Liver (tissue), 9 donors: ENCODE data around the gene ADGRF4. TPM values are rescaled to one million over a fixed set of nuclear protein-coding genes. Genes with fewer than 3 reads are reported as not detected.

Experiments used
- DNase-seq: peaks from one replicate; pipeline ENCODE4 v3.0.0-alpha.2; 2017; ENCODE audit warnings: low spot score
- H3K27ac ChIP-seq, 2 donors: one replicate each; pipeline ENCODE4 v1.7.0; 2013; ENCODE audit warnings: inconsistent platforms in 2 of 2, low read length in 2 of 2, control low read depth in 1 of 2, low read depth in 1 of 2, mild to moderate bottlenecking in 1 of 2
- H3K27me3 ChIP-seq, 4 donors: one replicate each; pipeline versions ENCODE4 v1.6.1 to v1.7.0; 2013; ENCODE audit warnings: low read length in 3 of 4, inconsistent platforms in 1 of 4, mild to moderate bottlenecking in 1 of 4, moderate library complexity in 1 of 4; ENCODE audit not compliant: control insufficient read depth in 4 of 4, insufficient read depth in 4 of 4
- H3K36me3 ChIP-seq, 4 donors: one replicate each; pipeline versions ENCODE4 v1.6.1 to v1.7.0; 2013; ENCODE audit warnings: low read length in 3 of 4, mild to moderate bottlenecking in 3 of 4, low read depth in 1 of 4, moderate library complexity in 1 of 4; ENCODE audit not compliant: control insufficient read depth in 4 of 4, insufficient read depth in 3 of 4
- H3K4me1 ChIP-seq, 4 donors: one replicate each; pipeline versions ENCODE4 v1.6.1 to v1.7.0; 2013; ENCODE audit warnings: low read length in 3 of 4, mild to moderate bottlenecking in 3 of 4, moderate library complexity in 1 of 4; ENCODE audit not compliant: control insufficient read depth in 4 of 4, insufficient read depth in 4 of 4
- H3K4me3 ChIP-seq, 3 donors: one replicate each; pipeline versions ENCODE4 v1.6.1 to v1.7.0; 2013; ENCODE audit warnings: low read length in 3 of 3, control low read depth in 1 of 3, low read depth in 1 of 3, mild to moderate bottlenecking in 1 of 3
- H3K9ac ChIP-seq, 2 donors: one replicate each; pipeline ENCODE4 v1.7.0; 2013; ENCODE audit warnings: low read length in 2 of 2, mild to moderate bottlenecking in 2 of 2, moderate library complexity in 2 of 2, control low read depth in 1 of 2, low read depth in 1 of 2
- H3K9me3 ChIP-seq, 4 donors: one replicate each; pipeline versions ENCODE4 v1.6.1 to v1.7.0; 2013; ENCODE audit warnings: low read length in 3 of 4; ENCODE audit not compliant: control insufficient read depth in 4 of 4
- ATF3 ChIP-seq: IDR thresholded peaks from 2 replicates; pipeline ENCODE4 v1.6.1; 2016; ENCODE audit warnings: antibody characterized with exemption
- EGR1 ChIP-seq, 2 donors: IDR thresholded peaks; 2 replicates each; pipeline ENCODE4 v1.6.1; 2016 to 2018; ENCODE audit warnings: antibody characterized with exemption in 2 of 2, low read depth in 2 of 2
- FOXA1 ChIP-seq: IDR thresholded peaks from 2 replicates; pipeline ENCODE4 v1.6.1; 2016; ENCODE audit warnings: antibody characterized with exemption
- FOXA2 ChIP-seq: IDR thresholded peaks from 2 replicates; pipeline ENCODE4 v1.6.1; 2016; ENCODE audit warnings: antibody characterized with exemption
- GABPA ChIP-seq, 2 donors: IDR thresholded peaks in 1 of 2; conservative IDR thresholded peaks in 1 of 2; 2 replicates each; pipeline ENCODE4 v1.6.1; 2016; ENCODE audit warnings: antibody characterized with exemption in 2 of 2, mild to moderate bottlenecking in 1 of 2, moderate library complexity in 1 of 2
- HNF4A ChIP-seq, 2 donors: conservative IDR thresholded peaks; 2 replicates each; pipeline ENCODE4 v1.6.1; 2016; ENCODE audit warnings: antibody characterized with exemption in 2 of 2, mild to moderate bottlenecking in 2 of 2
- HNF4G ChIP-seq: IDR thresholded peaks from 2 replicates; pipeline ENCODE4 v1.6.1; 2016; ENCODE audit warnings: antibody characterized with exemption
- JUND ChIP-seq, 2 donors: IDR thresholded peaks; 2 replicates each; pipeline ENCODE4 v1.6.1; 2016; ENCODE audit warnings: antibody characterized with exemption in 2 of 2
- MAX ChIP-seq: IDR thresholded peaks from 2 replicates; pipeline ENCODE4 v1.6.1; 2016; ENCODE audit warnings: antibody characterized with exemption
- NR2F2 ChIP-seq: IDR thresholded peaks from 2 replicates; pipeline ENCODE4 v1.6.1; 2016; ENCODE audit warnings: antibody characterized with exemption
- RAD21 ChIP-seq, 2 donors: IDR thresholded peaks; 2 replicates each; pipeline ENCODE4 v1.6.1; 2016; ENCODE audit warnings: antibody characterized with exemption in 2 of 2, mild to moderate bottlenecking in 2 of 2
- RXRA ChIP-seq, 2 donors: IDR thresholded peaks; 2 replicates each; pipeline ENCODE4 v1.6.1; 2017 to 2018; ENCODE audit warnings: antibody characterized with exemption in 2 of 2, mild to moderate bottlenecking in 1 of 2
- SP1 ChIP-seq: IDR thresholded peaks from 2 replicates; pipeline ENCODE4 v1.6.1; 2018; ENCODE audit warnings: antibody characterized with exemption, mild to moderate bottlenecking
- YY1 ChIP-seq: IDR thresholded peaks from 2 replicates; pipeline ENCODE4 v1.6.1; 2016; ENCODE audit warnings: antibody characterized with exemption, mild to moderate bottlenecking
- ZBTB33 ChIP-seq: IDR thresholded peaks from 2 replicates; pipeline ENCODE4 v1.6.1; 2016; ENCODE audit warnings: antibody characterized with exemption
- WGBS: extraction: QIAGEN DNeasy Blood & Tissue Kit; methylation state at CpG from one replicate; pipeline ENCODE4 v1.1.7; 2013; 5-methylcytosine and 5-hydroxymethylcytosine counted together
- polyA plus RNA-seq, 2 donors: library from polyadenylated mRNA; stranded (reverse) in 1 of 2; unstranded in 1 of 2; fragments of 200-250 nt in 1 of 2; fragments of >200 nt in 1 of 2; fragmentation: Nextera tagmentation in 1 of 2; extraction: Ambion mirVana in 1 of 2; gene quantifications; one replicate each; pipeline versions ENCODE4 v1.2.1 to v1.2.3, GENCODE V29; 2013 to 2015
- total RNA-seq, 2 donors: library from RNA; depleted of rRNA; stranded (reverse); fragments of >200 nt; gene quantifications; one replicate each; pipeline ENCODE4 v1.2.3, GENCODE V29; 2014
- donor health status: healthy.
- donor health status: healthy.
- donor health status: healthy.
- donor health status: healthy.
- donor health status: healthy.

Gene ADGRF4
- total and polyA plus RNA-seq, 4 donors, result not detected

DNA sequence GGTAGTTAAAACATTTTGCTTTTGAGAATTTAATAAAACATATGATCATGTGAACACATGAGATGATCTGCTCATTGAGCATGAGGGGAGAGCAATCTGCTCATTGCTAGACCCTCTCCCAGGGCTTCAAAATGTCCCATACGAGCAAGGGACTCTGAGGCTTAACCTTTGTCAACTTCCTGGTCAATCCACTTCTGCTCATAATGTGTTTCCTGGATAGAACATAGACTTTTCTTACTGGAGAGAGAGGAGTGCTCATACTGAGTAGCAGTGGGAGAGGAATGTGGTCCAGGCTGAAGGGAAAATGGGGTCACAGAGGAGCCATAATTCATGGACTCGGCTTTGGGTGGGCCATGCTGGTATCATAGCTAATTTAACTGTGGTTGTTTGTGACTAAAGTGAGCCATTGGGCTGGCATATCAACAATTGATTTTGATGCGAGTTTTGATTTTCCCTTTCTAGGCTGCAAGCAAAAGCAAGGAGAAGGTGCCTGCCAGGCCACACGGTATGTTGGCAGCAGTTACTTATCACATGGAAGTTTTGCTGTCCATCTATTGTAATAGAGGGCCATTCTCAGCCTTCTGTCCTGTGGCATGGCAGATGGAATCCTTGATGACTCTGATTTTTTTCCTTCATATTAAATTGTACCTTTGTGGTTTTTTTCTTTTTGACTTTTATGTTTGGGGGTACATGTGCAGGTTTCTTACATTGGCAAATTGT lies 20.8 kb upstream of the ADGRF4 start:
- H3K27ac ChIP-seq, result no peak overlapping the region
- H3K4me3 ChIP-seq, result no peak overlapping the region
- TF ChIP-seq ATF3, result no peak
- no peak for TF ChIP-seq EGR1 (IDR thresholded peaks at IDR 0.05; ENCODE audit: low read depth in 2 of 2)
- no peak for TF ChIP-seq MAX
- no peak for TF ChIP-seq JUND (IDR thresholded peaks at IDR 0.05)
- TF ChIP-seq RAD21 (IDR thresholded peaks at IDR 0.05), result no peak
- TF ChIP-seq FOXA1, result no peak
- TF ChIP-seq HNF4A (conservative IDR thresholded peaks at IDR 0.05), result no peak
- TF ChIP-seq ZBTB33, result no peak
- no peak for TF ChIP-seq FOXA2
- H3K9ac ChIP-seq, result no peak overlapping the region
- 57% methylated on average over 4 of the region's 4 CpGs for WGBS
- H3K4me1 ChIP-seq, result no peaks in the 10 kb centered on the region
- no peaks in the 10 kb centered on the region for H3K36me3 ChIP-seq
- no peaks in the 10 kb centered on the region for H3K27me3 ChIP-seq
- H3K9me3 ChIP-seq, result peaks cover 4 to 8% (median 4%) of the 10 kb centered on the region in 4 donors
- DNase-seq, result no peak

DNA sequence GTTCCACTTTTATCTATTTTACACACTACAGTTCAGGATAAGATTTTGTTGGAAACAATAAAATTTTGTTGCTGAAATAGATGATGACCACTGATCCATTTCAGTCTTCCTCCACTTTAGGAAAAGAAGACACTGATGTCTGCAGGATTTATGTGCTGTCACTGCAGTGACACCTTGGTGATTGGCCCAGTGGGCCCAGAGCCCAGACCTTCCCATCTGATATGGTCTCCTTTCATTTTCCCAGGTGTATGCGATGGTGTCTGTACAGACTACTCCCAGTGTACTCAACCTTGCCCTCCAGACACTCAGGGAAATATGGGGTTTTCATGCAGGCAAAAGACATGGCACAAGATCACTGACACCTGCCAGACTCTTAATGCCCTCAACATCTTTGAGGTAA lies 19.6 kb upstream of the ADGRF4 start:
- DNase-seq, result no peak
- 95% methylated on average over 1 of the region's 1 CpG for WGBS
- Histone ChIP-seq H3K9ac (no peak overlapping the region), H3K4me1 (no peaks in the 10 kb centered on the region), H3K36me3 (no peaks in the 10 kb centered on the region), H3K27ac (no peak overlapping the region), H3K4me3 (no peak overlapping the region), H3K27me3 (no peaks in the 10 kb centered on the region), H3K9me3 (peaks cover 4 to 8% (median 4%) of the 10 kb centered on the region in 4 donors)
- TF ChIP-seq MAX, result no peak

- H3K9me3 ChIP-seq, result peaks cover 4 to 7% (median 4%) of the 10 kb centered on the region in 4 donors
- H3K4me3 ChIP-seq, result no peak overlapping the region
- H3K27me3 ChIP-seq, result no peaks in the 10 kb centered on the region
- H3K4me1 ChIP-seq, result no peaks in the 10 kb centered on the region
- no peak for TF ChIP-seq HNF4G
- no peak for TF ChIP-seq ATF3
- no peak for TF ChIP-seq GABPA (IDR thresholded peaks at IDR 0.05 in 1 of 2, conservative IDR thresholded peaks at IDR 0.05 in 1 of 2)
- TF ChIP-seq NR2F2, result no peak
- TF ChIP-seq SP1, result no peak
- TF ChIP-seq FOXA2, result no peak
- TF ChIP-seq YY1, result no peak
- no peak for TF ChIP-seq ZBTB33
- no peak for TF ChIP-seq EGR1 (IDR thresholded peaks at IDR 0.05; ENCODE audit: low read depth in 2 of 2)
- no peak for TF ChIP-seq RAD21 (IDR thresholded peaks at IDR 0.05)
- TF ChIP-seq RXRA (IDR thresholded peaks at IDR 0.05), result no peak
- DNase-seq, result no peak
- no peak overlapping the region for H3K9ac ChIP-seq
- H3K36me3 ChIP-seq, result no peaks in the 10 kb centered on the region
- 67% methylated on average over 4 of the region's 4 CpGs for WGBS
- no peak overlapping the region for H3K27ac ChIP-seq
These were observed 19.0 kb upstream of the ADGRF4 start for GRCh38 chr6:47679322-47679906.
